GM21515 (cell line): ENCODE measurements around the gene MKI67.
A peak's percentile ranks its signal among the peaks of the same experiment; 100 is the strongest.

ENCODE experiments used
- ATAC-seq: cut with Tn5 transposase; IDR thresholded peaks from one replicate; pipeline ENCODE4 v1.9.1; 2021; ENCODE audit not compliant: unreplicated experiment

MKI67 gene

GRCh38 chr10:128068398-128069285 is 57.6 kb downstream of the MKI67 start:
- ATAC-seq: no peak

GRCh38 chr10:128067691-128068397 is 58.4 kb downstream of the MKI67 start:
- no peak for ATAC-seq

DNA sequence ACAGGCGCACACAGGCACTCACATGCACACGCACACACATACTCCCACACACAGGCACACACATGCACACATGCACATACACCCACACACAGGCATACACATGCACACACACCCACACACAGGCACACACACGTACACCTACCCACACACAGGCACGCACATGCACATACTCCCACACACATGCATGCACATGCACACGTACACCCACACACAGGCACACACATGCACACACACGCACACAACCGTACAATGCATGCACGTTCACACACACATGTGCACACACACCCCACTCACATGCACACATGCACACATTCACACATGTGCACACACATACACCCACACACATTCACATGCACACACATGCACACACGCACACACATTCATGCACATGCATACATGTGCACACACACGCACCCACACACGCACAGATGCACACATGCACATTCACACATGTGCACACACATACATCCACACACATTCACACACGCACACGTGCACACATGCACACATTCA is 59.3 kb downstream of the MKI67 start:
- no peak for ATAC-seq

GRCh38 chr10:128065881-128066534 is 60.2 kb downstream of the MKI67 start:
- no peak for ATAC-seq

GRCh38 chr10:128064970-128065580 is 61.1 kb downstream of the MKI67 start:
- peak; percentile 29 for ATAC-seq

- peak; percentile 48 for ATAC-seq
Measured at GRCh38 chr10:128064108-128064969, 61.9 kb downstream of the MKI67 start.

DNA sequence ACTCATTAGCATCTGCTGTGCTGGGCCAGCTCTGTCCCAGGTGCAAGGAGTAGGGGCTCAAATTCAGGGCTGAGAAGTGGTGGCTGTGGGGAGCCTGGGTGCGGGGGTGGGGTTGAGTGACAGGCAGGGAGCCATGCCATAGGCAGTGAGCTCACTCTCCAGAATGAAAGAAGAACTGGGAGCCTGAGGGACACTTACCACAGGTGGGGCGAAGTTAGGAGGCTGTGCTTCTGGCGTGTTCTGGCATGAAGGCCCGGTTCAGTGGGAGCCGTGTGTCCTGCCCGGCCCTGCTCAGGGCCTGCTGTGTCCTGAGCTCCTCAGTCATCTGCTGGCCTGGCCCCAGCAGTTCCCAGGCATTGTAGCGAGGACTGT is 62.5 kb downstream of the MKI67 start:
- peak; percentile 30 for ATAC-seq

GRCh38 chr10:128062881-128063563 is 63.2 kb downstream of the MKI67 start:
- ATAC-seq: peak; percentile 45

DNA sequence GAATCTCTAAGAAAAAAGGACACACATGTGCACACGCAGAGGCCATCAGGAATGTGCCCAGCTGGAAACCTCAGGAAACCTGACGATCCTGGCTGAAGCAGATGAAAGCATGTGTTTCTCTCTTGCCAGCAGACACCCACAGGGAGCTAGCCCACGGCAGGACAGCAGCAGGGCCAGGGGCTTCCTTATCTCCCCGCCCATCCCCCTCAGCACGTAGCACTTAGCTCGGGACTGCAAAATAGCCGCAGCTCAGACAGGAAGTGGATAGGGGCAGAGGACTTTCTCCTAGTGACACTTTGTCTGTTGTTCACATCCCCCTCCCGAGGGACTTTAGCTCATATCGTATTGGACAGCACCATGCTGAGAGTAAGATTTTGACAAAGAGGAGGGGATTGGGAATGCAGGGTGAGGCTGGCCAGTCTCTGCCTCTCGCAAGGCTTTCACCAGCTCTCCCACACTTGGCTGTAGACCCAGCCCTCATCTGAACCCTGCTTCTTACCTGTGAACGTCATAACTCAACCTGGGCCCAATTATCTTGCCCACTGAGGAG is 63.8 kb downstream of the MKI67 start:
- ATAC-seq: peak; percentile 1

DNA sequence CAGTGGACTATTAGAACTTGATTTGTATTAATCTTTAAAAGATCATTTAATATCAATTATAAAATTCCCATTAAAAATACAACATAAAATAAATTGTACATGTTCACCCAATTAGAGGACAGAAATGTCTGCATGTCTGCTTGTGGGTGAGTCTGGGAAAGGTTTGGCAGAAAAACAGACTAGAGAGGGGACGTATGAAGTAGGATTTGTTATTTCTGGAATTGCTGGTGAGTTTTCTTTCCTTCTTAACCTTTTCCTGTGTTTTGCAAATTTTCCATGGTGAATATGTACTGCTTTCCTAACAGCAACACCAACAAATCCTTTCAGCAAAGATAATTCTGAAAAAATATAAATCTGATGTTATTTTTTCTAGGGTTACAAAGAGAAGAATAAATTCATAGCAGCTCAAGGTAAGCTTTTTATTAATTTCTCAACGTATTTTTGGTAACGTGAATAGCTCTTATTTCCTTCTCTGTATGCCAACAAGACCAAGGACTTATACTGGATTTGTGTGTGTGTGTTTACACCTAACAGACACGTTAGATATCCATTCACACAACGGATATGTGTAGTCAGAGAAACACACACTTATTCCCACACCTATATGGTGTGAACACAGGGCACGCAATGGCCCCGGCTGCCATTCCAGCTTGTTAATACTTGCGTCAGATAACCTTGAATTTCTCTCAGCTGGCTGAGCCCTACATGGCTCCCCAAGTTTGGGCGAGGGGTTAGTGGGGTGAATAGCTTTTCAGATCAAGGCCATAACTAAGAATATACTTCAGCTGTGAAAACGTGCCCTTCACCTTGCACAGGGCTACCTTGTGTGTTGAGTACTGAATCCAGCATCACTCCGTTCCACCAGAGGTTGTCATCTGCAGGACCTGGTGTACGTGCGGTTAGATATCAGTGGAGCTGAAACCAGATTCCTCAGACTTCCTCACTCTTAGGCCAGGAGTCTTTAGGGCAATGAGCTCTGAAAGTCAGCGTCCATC is 64.6 kb downstream of the MKI67 start:
- ATAC-seq: no peak

- ATAC-seq: no peak
Measured at GRCh38 chr10:128060341-128061250, 65.6 kb downstream of the MKI67 start.

DNA sequence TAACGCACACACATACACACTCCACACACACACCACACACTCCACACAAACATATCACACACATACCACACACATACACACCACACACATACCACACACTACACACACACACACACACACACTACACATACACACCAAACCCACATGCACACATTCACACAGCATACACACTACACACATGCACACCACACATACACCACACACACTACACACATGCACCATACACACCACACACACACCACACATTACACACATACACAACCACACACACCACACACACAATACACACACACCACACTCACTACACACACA is 66.3 kb downstream of the MKI67 start:
- no peak for ATAC-seq

GRCh38 chr10:128059266-128059981 is 66.8 kb downstream of the MKI67 start:
- ATAC-seq: no peak

- ATAC-seq: no peak
Measured at GRCh38 chr10:128058750-128059134, 67.5 kb downstream of the MKI67 start.

- no peak for ATAC-seq
Measured at GRCh38 chr10:128058106-128058749, 68.0 kb downstream of the MKI67 start.
